Calu3 (cell line): ENCODE measurements around the gene KRT33B. TPM values are rescaled to one million over a fixed set of nuclear protein-coding genes. Genes with fewer than 3 reads are reported as not detected.

Experiments
- BruUV-seq: library from RNA; stranded (reverse); fragments of 400-500 nt; replicated peaks from 2 replicates; lab custom pipeline; 2021; lab: Mats Ljungman, UMichigan
- CTCF ChIA-PET: fragments of 300-600 bp; sonication (Branson Sonifier 250); formaldehyde crosslinking; loops from one replicate; lab custom pipeline; 2022; ENCODE audit warnings: antibody characterized with exemption; lab: Charles Lee
- DNase-seq: peaks from one replicate; pipeline ENCODE4 v3.0.0; 2022
- H3K27ac Mint-ChIP-seq: one replicate; pipeline ENCODE4 v1.8.0; 2022; ENCODE audit warnings: mixed read lengths; ENCODE audit not compliant: unreplicated experiment
- H3K27me3 Mint-ChIP-seq: one replicate; pipeline ENCODE4 v1.8.0; 2022; ENCODE audit warnings: mixed read lengths; ENCODE audit not compliant: unreplicated experiment
- H3K36me3 Mint-ChIP-seq: one replicate; pipeline ENCODE4 v1.8.0; 2022; ENCODE audit warnings: mild to moderate bottlenecking, moderate library complexity, mixed read lengths; ENCODE audit not compliant: insufficient read depth, unreplicated experiment
- H3K4me1 Mint-ChIP-seq: one replicate; pipeline ENCODE4 v1.8.0; 2022; ENCODE audit warnings: mild to moderate bottlenecking, low read depth, mixed read lengths; ENCODE audit not compliant: unreplicated experiment
- H3K4me3 Mint-ChIP-seq: one replicate; pipeline ENCODE4 v1.8.0; 2022; ENCODE audit warnings: mild to moderate bottlenecking, low read depth, moderate library complexity, mixed read lengths; ENCODE audit not compliant: unreplicated experiment
- H3K9me3 Mint-ChIP-seq: one replicate; pipeline ENCODE4 v1.8.0; 2022; ENCODE audit warnings: low read depth, mixed read lengths; ENCODE audit not compliant: unreplicated experiment
- CTCF ChIP-seq: fragments of 200-600 bp; IDR thresholded peaks from one replicate; pipeline ENCODE4 v1.8.0; 2022; ENCODE audit warnings: antibody characterized with exemption; ENCODE audit not compliant: unreplicated experiment
- intact Hi-C: fragments of 100-400 bp; cut with micrococcal nuclease; formaldehyde crosslinking; loops from one replicate; pipeline ENCODE4 v1.10.0; 2022; ENCODE audit not compliant: unreplicated experiment
- total RNA-seq: library from RNA; stranded (reverse); gene quantifications from 2 replicates; pipeline ENCODE4 v1.2.3, GENCODE V29; 2022

The KRT33B gene
- total RNA-seq, 1 experiment from 2014 or later: not detected

DNA sequence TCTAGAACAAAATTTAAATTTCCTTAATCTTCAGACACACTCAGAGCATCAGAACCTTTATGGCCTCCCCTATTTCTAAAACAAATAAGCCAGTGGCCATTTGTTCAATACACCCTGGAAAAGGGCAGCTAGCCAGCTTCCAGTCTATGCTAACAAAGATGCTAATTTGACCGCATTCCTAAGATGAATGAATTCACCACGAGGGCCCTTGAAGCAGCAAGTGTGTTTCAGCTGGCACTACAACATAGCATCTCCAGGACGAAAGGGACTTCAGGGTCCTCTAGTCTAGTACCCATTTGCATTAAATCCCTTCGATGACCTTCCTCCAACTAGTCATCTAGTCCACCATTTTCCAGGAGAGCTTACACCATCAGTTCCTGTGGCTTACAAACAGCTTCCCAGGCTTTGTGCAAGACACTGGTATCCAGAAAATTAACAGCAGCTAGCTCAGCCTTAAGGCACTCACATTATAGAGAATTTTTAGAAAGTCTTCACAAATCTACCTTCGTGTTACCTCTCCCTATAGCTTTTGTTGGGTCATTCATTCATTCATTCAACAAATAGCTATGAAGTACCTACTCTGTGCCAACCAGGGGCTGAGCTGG lies 43.8 kb upstream of the KRT33B start:
- Mint-ChIP-seq H3K4me1 (peaks cover 49% of the 10 kb centered on the region), H3K27ac (no peak overlapping the region), H3K36me3 (peaks cover 10% of the 10 kb centered on the region), H3K27me3 (no peaks in the 10 kb centered on the region), H3K4me3 (no peak overlapping the region), H3K9me3 (no peaks in the 10 kb centered on the region)
- DNase-seq: no peak
- intact Hi-C loops: loop anchor here (10.0 kb wide), 2 partner anchors 81 to 251 kb away; no protein-coding TSS in a partner anchor
- TF ChIP-seq CTCF: no peak
- CTCF ChIA-PET: interaction anchor here (0.6 to 3.1 kb wide), 2 partner anchors 10 to 1380 kb away, joined by 3 to 13 read pairs; no protein-coding TSS in a partner anchor
- BruUV-seq: no TSS peak

DNA sequence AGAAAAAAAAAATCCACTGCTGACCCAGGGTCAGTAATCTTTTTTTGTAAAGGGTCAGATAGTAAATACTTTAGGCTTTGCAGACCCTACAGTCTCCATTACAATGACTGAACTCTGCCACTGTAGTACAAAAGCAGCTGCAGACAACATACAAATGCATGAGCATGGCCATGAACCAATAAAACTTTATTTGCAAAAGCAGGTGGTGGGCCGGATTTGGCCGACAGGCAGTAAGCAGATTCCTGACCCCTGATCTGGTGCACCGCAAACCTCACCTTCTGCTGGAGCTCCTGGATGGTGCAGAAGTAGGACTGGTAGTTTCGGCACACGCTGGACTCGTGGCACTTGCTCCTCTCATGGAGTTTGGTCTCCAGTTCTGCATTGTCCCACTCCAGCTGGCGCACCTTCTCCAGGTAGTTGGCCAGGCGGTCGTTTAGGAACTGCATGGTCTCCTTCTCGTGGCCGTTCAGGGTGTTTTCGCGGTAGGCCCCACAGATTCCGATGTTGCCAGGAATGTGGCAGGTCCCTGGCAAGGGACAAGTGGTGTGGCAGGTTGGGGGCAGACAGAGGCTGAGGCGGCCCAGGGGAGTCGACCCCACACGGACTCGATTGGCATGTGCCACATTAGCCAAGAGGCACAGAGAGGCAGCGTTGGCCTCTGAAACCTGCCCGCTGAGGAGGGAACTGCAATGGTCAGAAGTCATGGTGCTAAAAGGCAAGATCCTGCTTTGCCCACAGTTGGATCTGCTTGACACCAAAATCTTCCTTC lies 41.6 kb upstream of the KRT33B start:
- BruUV-seq: no TSS peak
- DNase-seq: no peak
- Mint-ChIP-seq H3K27ac (no peak overlapping the region), H3K36me3 (no peaks in the 10 kb centered on the region), H3K4me1 (peaks cover 33% of the 10 kb centered on the region), H3K9me3 (no peaks in the 10 kb centered on the region), H3K27me3 (no peaks in the 10 kb centered on the region), H3K4me3 (no peak overlapping the region)
- no peak for TF ChIP-seq CTCF
- CTCF ChIA-PET: interaction anchor here (0.7 kb wide), 1 partner anchor 122 kb away, joined by 6 read pairs; no protein-coding TSS in a partner anchor
- intact Hi-C loops: loop anchor here (10.0 kb wide), 2 partner anchors 84 to 254 kb away; no protein-coding TSS in a partner anchor

DNA sequence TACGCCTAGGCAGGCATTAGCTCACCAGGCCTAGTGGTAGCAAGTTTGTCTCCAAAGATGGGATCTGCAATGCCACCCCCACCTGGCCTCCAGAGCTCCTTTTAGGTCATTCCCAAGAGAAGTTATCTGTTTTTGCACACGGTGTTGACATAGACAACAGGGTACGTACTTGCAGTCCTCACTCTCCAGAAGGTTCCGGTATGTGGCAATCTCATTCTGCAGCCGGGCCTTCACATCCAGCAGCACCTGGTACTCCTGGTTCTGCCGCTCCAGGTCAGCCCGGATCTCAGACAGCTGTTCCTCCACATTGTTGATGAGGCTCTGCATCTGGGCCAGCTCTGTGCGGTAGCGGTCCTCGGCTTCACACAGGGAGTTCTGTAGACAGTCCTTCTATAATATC lies 37.6 kb upstream of the KRT33B start:
- DNase-seq: no peak
- H3K36me3 Mint-ChIP-seq: peaks cover 11% of the 10 kb centered on the region
- no peaks in the 10 kb centered on the region for H3K9me3 Mint-ChIP-seq
- no peaks in the 10 kb centered on the region for H3K27me3 Mint-ChIP-seq
- intact Hi-C loops: no loop called here
- no peak overlapping the region for H3K4me3 Mint-ChIP-seq
- CTCF ChIA-PET: interaction anchor here (1.3 to 3.1 kb wide), 3 partner anchors 10 to 258 kb away, joined by 3 to 13 read pairs (median 3); no protein-coding TSS in a partner anchor
- no peak overlapping the region for H3K27ac Mint-ChIP-seq
- no peak for TF ChIP-seq CTCF
- BruUV-seq: no TSS peak
- H3K4me1 Mint-ChIP-seq: peaks cover 41% of the 10 kb centered on the region

DNA sequence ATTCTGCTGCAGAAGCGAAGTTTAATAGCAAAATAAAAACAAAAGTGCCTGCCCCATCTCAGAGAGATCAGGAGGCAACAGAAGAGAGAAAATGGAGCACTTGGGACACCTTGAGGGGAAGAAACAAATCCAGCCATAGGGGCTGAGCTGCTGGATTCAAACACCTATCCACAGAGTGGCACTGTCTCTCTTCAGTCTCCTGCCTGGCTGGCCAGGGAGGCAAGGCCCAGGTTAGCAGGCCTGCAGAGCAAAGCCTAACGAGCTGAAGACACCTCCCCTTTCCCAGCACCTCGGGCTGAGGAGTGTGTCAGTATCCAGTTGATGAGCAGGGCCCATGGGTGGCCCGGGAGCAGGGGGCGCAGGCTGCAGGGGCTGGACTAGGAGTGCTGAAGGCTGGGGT lies 36.6 kb upstream of the KRT33B start:
- no TSS peak for BruUV-seq
- peaks cover 44% of the 10 kb centered on the region for H3K4me1 Mint-ChIP-seq
- H3K27me3 Mint-ChIP-seq: no peaks in the 10 kb centered on the region
- peaks cover 11% of the 10 kb centered on the region for H3K36me3 Mint-ChIP-seq
- DNase-seq: peak; percentile 47
- H3K27ac Mint-ChIP-seq: no peak overlapping the region
- H3K4me3 Mint-ChIP-seq: no peak overlapping the region
- CTCF ChIA-PET: interaction anchor here (0.9 to 4.6 kb wide), 4 partner anchors 11 to 504 kb away, joined by 3 to 48 read pairs (median 22); no protein-coding TSS in a partner anchor
- no peak for TF ChIP-seq CTCF
- no peaks in the 10 kb centered on the region for H3K9me3 Mint-ChIP-seq
- intact Hi-C loops: no loop called here
